ENCODE results near the gene KASH5.

KASH5 gene

DNA sequence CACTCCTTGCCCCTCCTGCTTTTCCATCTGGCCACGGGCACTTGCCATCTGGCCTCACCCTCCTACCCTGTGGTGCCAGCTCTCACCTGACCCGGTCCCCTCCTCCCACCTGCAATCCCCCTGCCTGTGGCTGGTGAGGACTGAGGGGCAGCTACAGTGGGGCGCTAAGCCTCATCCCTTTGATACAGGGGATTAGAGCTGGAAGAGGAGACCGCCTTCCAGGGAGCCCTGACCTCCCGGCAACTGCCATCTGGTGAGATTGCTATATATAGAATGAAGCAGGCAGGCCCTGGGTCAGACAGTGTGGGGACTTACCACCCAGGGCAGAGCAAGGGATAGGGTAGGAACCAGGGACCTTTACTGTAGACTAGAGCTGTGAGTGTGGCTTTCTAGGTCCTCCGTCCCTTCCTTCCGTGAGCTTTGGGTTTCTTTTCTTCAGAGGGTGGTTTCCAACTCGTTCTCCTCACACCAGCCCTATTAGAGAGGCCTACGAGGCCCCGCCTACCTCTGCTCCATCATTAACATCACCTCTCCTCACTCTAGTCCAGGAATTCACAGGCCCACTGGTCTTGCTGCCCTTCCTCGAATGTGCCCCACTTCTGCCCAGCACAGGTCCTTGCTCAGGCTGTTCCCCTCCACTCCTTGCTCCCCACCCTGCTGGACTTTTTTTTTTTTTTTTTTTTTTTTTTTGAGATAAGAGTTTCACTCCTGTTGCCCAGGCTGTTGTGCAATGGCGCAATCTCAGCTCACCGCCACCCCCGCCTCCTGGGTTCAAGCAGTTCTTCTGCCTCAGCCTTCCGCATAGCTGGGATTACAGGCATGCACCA, 7.7 kb downstream of the KASH5 start:
- no peak for DNase-seq (ENCODE audit: low read depth, low spot score)

DNA sequence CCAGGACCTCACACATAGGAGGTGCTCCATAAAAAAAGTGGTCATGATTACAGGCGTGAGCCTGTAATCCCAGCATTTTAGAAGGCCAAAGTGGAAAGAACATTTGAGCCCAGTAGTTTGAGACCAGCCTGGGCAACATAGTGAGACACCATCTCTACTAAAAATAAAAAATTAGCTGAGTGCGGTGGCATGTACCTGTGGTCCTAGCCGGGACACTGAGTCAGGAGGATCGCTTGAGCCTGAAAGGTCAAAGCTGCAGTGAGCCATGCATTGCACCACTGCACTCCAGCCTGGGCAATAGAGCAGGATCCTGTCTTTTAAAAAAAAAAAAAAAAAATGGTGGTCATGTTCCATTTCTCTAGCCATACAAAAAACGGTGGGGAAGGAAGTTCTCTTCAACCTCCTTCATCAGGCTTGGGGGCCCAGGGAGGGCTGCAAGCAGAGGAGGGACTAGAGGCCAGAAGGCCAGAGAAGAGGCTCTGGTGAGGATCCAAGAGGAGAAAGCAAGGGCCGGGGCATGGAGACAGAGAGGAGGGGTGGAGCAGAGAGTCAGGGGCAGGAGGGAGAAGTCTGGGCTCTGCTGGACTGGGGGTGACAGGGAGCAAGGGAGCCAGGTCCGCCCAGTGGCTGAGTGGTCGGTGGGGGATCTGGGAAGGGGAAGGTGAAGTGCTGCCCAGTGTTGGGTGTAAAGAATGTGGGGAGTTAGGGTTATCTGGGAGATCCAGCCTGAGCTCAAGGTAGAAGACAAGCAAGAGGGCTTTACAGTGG, 8.9 kb downstream of the KASH5 start:
- DNase-seq (ENCODE audit: low read depth, low spot score): no peak

DNA sequence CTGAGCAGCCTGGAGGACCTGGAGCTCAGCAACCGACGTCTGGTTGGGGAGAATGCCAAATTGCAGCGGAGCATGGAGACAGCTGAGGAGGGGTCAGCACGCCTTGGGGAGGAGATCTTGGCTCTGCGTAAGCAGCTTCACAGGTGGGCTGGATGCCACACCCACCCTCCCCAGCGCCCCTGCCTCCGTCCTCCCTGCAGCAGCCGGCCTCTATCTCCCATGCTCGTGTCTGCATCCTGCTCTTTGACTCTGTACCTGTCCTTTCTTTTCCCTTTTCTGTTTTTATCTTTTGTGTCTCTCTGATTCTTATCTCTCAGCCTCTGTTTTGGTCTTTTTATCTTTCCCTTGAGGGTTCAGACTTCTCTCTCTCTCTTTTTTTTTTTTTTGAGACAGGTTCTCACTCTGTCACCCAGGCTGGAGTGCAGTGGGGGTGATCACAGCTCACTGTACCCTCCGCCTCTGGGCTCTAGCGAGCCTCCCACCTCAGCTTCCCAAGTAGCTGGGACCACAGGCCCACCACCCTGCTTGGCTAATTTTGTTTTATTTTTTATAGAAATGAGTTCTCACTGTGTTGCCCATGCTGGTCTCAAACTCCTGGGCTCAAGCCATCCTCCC, 10.1 kb downstream of the KASH5 start:
- DNase-seq (ENCODE audit: low read depth, low spot score): no peak

DNA sequence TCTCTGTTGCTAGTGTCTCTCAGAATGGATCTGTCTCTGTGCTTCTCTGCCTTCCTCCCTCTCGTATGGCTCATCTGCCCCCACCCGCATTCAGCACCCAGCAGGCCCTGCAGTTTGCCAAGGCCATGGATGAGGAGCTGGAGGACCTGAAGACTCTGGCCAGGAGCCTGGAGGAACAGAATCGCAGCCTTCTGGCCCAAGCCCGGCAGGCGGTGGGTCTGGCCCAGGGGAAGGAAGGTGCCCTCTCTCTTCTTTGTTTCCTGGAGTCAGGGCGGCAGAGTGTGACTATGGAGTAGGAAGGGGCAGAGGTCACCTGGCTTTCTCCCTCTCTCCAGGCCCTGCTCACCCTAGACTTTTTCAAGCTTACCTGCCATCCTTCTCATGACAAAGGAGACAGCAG, 10.9 kb downstream of the KASH5 start:
- no peak for DNase-seq (ENCODE audit: low read depth, low spot score)

DNA sequence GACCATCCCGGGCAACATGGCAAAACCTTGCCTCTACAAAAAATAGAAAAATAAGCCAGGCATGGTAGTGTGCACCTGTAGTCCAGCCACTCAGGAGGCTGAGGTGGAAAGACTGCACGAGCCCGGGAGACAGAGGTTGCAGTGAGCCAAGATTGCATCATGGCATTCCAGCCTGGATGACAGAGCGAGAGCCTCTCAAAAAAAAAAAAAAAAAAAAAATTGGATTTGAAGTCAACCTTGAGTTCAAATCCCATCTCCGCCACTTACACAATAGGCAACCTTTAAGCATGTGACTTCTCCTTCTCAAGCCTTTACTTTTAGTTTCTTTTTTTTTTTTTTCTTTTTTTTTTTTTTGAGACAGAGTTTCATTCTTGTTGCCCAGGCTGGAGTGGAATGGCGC, 12.0 kb downstream of the KASH5 start:
- DNase-seq (ENCODE audit: low read depth, low spot score): no peak

DNA sequence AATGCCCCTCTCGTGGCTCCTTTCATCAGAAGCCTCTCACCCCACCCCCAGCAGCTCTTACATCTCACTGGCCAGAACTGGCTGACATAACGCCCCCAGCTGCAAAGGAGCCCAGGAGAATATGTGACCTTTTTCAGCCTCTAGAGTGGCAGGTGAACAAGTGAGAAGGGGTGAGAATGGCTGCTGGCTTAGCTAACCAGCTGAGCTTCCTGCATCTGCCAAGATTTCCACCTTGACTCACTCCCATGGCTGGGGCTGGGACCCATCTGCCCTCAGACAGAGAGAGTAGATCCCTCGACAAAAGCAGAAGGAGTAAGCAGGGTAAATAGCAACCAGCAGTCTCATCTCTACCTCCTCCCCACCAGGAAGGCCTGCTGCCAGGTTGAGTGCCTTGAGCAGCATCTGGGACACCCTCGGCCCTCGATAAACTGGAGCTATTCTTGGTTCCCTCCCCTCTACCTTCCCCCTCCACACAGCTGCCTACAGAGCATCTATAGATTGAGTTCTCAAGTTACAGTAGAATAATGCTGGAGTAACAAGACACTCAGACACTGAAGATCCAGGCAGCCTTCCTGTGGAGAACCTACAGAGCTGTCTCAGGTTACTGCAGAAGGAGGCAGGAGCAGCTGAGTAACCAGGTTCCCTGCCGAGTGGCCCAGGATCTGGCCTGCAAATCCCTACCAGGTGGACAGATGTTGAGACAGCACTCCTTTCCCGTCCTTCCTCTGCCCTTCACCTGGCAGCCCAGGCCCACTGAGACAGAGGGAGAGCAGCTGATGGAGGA, 15.5 kb downstream of the KASH5 start:
- DNase-seq (ENCODE audit: low read depth, low spot score): no peak

DNA sequence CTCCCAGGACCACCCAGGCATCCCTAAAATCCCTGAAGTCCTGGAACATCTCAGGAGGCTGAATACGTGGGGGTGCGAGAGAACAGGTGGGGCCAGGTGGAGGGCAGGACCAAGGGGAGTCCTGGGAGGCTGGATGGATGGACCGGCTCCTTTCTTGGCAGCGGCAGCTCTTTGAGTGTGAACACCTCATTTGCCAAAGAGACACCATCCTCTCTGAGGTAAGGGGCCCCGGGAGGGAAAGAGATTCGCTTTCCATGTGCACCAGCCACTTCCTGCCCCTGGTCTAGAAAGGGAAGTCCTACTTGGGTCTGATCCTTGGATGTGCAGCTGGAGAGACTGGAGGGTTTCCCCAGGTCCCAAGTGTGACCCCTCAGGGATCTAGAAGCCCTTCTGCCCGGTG, 19.0 kb downstream of the KASH5 start:
- no peak for DNase-seq (ENCODE audit: low read depth, low spot score)

DNA sequence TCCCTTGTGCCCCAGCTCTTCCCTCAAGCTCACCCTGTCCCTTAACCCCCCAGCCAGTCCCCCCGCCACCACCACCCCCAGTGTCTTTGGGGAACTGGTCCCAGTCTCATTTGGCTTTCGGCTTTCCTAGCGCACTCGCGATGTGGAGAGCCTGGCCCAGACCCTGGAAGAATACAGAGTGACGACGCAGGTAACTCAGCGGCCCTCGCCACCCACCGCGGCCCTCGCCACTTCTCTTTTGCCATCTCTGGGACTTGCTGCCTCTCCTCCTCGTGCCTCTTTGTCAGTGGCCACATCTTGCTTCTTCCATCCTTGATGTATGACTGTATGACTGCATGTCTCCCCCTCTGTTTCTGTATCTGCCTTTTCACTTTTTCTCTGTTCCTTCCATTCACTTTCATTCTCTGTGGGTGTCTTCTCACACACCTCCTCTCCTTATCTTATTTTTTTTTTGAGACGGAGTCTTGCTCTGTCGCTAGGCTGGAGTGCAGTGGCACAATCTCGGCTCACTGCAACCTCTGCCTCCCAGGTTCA, 19.5 kb downstream of the KASH5 start:
- DNase-seq (ENCODE audit: low read depth, low spot score): no peak

DNA sequence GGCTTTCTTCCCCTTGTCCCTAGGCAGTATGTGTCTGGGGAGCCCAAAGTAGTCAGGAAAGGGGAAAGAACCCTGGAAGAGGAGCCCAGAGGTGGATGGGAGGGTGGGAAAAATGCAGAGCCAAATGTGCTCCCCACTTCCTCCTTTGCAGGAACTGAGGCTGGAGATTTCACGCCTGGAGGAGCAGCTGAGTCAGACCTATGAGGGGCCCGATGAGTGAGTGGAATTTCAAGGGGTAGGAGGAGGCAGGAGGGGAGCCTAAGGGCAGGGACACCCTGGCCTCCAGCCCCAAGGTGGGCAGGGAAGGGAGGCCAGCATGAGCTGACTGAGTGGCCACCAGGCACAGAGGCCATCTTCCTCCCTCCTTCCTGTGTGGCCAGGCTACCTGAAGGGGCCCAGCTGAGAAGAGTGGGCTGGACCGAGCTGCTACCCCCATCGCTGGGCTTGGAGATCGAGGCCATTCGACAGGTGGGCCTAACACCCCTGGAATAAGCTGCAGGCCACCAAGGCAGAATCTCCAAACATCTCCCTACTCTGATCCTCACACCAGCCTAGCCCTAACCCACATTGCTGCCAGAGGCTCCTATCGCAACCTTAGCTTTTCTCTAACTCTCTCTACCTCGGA, 20.9 kb downstream of the KASH5 start:
- no peak for DNase-seq (ENCODE audit: low read depth, low spot score)

DNA sequence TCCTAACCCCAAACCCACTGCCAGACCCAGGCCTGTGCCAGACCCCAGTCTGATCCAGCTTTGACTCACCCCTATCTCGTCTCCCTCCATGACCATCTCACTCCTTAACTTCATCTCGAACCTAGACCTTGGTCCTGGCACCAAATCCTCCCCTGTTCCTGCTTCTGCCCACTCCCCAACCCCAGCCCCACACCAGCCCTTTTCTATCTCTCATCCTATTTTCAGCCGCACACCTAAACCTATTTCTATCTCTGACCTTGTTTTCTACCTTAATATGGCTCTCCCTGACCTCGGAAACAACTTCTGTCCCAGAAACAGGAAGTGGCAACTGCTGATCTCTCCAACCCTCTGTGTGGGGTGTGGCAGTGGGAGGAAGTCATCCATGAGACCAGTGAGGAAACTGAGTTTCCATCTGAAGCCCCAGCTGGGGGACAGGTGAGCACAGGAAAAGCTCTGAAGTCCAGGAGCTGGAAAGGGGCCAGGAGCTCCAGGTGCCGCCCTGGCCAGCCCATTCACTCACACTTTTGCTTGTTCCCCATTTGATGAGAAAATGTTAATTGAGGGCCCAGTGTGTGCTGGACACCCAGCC, 21.5 kb downstream of the KASH5 start:
- DNase-seq (ENCODE audit: low read depth, low spot score): no peak

DNA sequence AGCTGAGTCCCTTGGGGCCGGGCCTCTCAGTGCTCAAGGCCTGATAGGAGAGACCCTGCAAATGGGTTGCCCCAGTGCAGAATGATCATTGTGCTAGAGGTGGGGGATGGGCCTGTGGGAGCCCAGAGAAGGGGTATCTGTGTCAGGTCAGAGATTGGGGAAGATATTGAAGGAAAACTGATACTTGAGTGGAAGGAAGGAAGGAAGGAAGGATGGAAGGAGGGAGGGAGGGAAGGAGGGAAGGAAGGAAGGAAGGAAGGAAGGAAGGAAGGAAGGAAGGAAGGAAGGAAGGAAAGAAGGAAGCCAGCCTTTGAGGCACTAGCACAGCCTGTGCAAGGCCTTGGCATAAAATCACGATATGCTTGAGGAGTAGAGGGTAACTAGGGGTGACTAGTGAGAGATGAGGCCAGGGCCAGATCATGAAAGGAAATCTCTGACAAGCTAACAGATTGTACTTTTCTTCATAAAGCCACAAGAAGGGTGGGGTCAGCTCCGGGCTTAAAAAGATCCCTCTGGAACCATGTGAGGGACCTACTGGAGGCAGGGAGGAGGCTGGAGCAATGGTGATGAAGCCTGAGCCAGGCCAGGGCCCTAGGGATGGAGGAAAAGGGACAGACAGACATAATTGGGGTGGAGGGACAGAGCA, 23.8 kb downstream of the KASH5 start:
- DNase-seq (ENCODE audit: low read depth, low spot score): no peak

DNA sequence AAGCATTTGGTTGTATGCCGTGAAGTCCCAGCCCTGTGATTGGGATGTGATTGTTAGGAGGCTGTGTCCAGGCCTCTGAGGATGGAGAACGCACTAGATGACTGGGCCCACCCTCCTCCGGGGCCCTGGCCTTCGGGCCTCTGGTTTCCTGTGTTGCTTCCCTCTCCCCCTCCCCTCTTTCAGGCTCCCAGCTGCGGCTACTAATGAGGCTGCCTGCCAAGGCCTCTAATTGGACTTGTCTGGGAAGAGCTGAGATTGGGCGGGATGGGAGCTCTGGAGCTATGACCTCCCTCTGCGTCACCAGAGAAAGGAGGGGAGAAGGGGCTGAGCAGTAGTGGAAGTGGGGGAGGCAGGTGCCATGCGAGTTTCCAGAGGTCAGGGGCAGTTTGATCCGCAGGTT, 25.3 kb downstream of the KASH5 start:
- no peak for DNase-seq (ENCODE audit: low read depth, low spot score)

DNA sequence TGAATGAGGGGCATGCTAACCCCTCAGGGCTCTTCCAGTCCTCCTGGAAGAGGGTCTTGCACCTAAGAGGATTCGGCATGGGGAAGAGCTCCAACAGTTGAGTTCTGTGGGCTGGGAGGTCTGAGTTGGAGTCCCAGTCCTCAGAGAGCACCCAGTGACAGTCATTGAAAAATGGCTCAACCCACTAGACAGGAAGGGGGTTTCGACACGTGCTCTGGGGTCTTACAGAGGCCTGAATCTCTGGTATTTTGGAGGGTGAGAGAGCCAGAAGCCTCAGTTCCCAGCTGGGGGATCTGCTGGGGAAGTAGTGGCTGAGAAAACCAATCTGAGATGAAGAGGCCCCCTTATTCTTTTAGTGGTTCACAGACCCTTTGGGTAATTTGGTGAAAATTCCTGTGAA, 26.2 kb downstream of the KASH5 start:
- no peak for DNase-seq (ENCODE audit: low read depth, low spot score)

DNA sequence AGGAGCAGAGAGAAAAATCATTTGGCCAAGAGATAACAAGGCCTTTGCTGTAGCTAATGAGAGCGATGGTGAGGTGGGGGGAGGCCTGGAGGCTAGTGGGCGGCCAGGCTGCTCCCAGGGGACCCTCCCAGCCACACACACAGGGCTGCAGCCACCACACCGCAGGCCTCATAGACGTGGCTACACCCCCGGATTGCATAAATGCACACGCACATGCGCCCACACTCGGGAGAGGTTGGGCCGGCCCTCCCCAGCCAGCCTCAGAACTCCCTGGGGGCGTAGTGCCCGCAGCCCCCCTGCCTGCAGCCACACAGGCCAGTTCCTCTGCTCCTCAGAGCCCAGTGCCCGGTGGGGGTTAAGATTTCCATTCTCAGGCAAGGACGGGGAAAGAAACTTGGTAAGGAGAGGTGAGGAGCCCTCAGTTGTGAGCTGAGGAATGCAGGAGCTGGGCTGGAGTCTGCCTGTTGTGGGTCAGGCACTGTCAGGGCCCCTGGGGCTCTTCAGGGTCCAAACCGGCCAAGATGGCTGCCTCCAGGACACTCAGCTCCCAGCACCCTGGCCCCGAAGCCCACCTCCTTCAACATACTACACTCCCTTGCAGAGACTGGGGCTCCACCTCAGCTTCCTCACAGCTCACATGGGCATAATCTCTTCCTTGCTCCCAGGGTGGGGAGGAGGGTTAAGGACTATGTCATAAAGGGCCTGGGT, 27.2 kb downstream of the KASH5 start:
- DNase-seq (ENCODE audit: low read depth, low spot score): no peak

DNA sequence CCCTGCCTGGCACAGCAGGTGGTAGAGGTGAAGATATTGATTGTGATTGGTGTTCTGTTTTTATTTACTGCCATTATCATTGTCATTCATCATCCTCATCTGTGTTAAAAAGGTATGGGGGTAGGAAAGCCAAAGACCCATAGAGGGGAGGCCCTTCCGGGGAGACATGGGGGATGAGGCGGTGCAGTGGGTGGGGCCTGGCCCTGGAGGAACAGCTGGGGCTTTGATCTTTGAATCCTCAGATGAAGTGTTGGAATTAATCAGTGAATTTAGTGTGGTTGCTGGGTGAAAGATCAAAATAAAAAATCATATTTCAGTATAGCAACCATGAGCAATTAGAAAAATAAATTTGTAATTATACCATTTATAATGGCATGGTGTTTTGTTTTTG, 27.8 kb downstream of the KASH5 start:
- DNase-seq (ENCODE audit: low read depth, low spot score): no peak

DNA sequence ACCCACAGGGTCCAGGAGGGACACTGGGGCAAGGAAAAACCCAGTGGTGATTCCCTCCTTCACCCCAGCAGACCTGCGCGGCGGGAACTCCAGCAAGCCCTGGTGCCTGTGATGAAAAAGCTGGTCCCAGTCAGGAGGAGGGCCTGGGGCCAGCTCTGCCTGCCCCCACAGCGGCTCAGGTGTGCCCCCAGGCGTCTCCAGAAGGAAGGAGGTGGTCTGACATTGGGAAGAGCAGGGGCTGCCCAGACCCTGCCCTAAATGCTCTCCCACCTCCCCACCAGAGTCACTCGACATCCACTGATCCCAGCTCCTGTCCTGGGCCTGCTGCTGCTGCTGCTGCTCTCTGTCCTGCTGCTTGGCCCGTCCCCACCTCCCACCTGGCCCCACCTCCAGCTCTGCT, 29.0 kb downstream of the KASH5 start:
- no peak for DNase-seq (ENCODE audit: low read depth, low spot score)

DNA sequence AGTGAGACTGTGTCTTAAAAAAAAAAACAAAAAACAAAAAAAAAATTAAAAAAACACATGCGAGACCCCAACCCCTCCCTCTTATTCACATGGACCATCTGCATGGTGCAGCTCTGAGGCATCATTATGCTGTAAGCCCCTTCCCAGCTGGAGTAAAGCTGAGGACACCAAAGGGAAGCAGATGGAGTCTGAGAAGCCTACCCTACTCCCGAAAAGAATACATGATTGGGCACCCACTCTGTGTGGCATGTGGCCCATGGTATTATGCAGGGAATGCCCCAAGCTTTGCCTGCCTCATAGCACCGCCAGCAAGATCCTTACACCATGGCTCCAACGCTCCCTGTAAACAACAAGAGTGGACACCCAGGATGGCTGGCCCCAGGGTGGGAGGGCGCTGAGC, 30.5 kb downstream of the KASH5 start:
- DNase-seq (ENCODE audit: low read depth, low spot score): no peak

DNA sequence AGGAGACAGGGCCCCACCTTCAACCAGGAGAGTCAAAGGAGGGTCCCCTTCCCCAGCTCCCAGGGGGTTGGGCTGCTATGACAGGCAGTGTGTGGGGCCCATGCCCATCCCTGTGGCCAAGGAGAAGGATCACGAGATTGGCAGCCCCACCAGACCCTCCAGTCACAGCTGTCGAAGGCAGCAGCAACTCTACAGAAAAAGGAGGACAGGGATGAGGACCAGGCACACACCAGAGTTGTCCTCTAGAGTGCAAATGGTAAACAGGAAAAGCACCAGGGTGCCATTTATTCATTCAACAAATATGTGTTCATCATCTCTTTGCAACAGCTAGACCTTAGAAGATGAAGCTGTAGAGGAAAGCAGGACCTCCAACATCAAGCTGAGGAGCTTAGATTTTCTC, 31.1 kb downstream of the KASH5 start:
- DNase-seq (ENCODE audit: low read depth, low spot score): no peak

DNA sequence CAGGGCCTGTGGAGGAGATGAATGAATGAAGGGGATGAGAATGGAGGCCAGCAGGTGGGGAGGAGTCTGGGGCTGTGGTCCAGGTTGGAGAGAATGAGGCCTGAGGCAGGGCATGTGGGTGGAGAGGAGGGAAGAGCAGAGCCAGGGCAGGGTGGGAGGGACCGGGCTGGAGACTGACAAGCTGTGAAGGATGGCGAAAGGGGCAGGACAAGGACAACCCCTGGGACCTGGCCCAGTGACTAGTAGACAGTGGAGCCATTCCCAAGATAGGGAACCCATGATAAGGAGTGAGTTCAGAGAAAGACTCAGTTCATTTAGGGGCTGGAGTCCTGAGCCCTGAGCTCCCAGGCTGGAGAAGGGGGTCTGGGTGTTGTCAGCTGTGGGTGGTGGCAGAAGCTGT, 32.2 kb downstream of the KASH5 start:
- no peak for DNase-seq (ENCODE audit: low read depth, low spot score)

Measured in activated naive CD8-positive, alpha-beta T cell treated with anti-CD3 and anti-CD28 coated beads, Interleukin-2, amount 50 U/mL, for 16 hours (primary cell).